SJCRH30 (cell line): ENCODE measurements around the gene TERB1. TPM values are rescaled to one million over a fixed set of nuclear protein-coding genes. Genes with fewer than 3 reads are reported as not detected.
A peak's percentile ranks its signal among the peaks of the same experiment; 100 is the strongest.

Experiments used
- DNase-seq, 2 experiments: peaks; one replicate each; pipeline ENCODE4 v3.0.0-alpha.2; 2015 to 2020
- H3K27ac ChIP-seq: fragments of 250-450 bp; sonication (Bioruptor Pico); 2 replicates; pipeline ENCODE4 v1.5.1; 2020; ENCODE audit warnings: mild to moderate bottlenecking, moderate library complexity
- H3K27me3 ChIP-seq: fragments of 250-450 bp; sonication (Bioruptor Pico); 2 replicates; pipeline ENCODE4 v1.5.1; 2020; ENCODE audit warnings: mild to moderate bottlenecking, moderate library complexity
- H3K36me3 ChIP-seq: fragments of 250-450 bp; sonication (Bioruptor Pico); 2 replicates; pipeline ENCODE4 v1.5.1; 2020; ENCODE audit warnings: mild to moderate bottlenecking, moderate library complexity
- H3K4me1 ChIP-seq: fragments of 250-450 bp; sonication (Bioruptor Pico); 2 replicates; pipeline ENCODE4 v1.5.1; 2020; ENCODE audit warnings: mild to moderate bottlenecking, moderate library complexity
- H3K4me3 ChIP-seq: fragments of 250-450 bp; sonication (Bioruptor Pico); 2 replicates; pipeline ENCODE4 v1.5.1; 2020; ENCODE audit warnings: mild to moderate bottlenecking, moderate library complexity
- H3K9me3 ChIP-seq: fragments of 250-450 bp; sonication (Bioruptor Pico); replicated peaks from 2 replicates; pipeline ENCODE4 v1.5.1; 2020; ENCODE audit warnings: mild to moderate bottlenecking, moderate library complexity
- total RNA-seq: library from RNA; depleted of rRNA; stranded (reverse); fragments of >200 nt; shearing (Covaris generic); gene quantifications from 2 replicates; pipeline ENCODE4 v1.2.3, GENCODE V29; 2014

The TERB1 gene
- total RNA-seq, 1 experiment from 2014 or later = not detected

GRCh38 chr16:66750279-66751052 is 50.9 kb downstream of the TERB1 start:
- Histone ChIP-seq H3K4me1 (peaks cover 11% of the 10 kb centered on the region; the same call in 1 of the 2 replicates), H3K4me3 (peak overlapping the region; percentile 99), H3K36me3 (peaks cover 48% of the 10 kb centered on the region), H3K27me3 (no peaks in the 10 kb centered on the region), H3K9me3 (no peaks in the 10 kb centered on the region), H3K27ac (peak overlapping the region; percentile 84)
- no peak for DNase-seq

DNA sequence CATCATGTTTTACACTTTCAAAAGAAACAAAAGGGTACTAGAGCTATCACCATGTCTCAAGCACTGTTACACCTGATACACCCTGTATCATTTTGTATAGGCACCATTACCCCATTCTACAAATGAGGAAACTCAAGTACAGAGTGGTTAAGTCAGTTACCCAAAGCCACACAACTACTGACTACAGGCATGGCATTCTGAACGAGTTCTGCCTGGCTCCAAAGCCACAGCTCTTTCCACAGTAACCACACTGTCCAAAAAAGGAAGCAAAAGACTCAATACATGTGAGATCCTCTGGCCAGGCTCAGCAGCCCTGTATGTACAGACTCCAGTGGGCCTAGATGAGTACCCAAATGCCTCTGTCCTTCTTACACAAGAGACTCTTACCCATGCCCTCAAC is 54.7 kb downstream of the TERB1 start:
- H3K36me3 ChIP-seq = peaks cover 83% of the 10 kb centered on the region
- H3K27ac ChIP-seq = no peak overlapping the region
- no peaks in the 10 kb centered on the region for H3K9me3 ChIP-seq
- H3K27me3 ChIP-seq = no peaks in the 10 kb centered on the region
- H3K4me1 ChIP-seq = peaks cover 13% of the 10 kb centered on the region
- no peak for DNase-seq
- no peak overlapping the region for H3K4me3 ChIP-seq

DNA sequence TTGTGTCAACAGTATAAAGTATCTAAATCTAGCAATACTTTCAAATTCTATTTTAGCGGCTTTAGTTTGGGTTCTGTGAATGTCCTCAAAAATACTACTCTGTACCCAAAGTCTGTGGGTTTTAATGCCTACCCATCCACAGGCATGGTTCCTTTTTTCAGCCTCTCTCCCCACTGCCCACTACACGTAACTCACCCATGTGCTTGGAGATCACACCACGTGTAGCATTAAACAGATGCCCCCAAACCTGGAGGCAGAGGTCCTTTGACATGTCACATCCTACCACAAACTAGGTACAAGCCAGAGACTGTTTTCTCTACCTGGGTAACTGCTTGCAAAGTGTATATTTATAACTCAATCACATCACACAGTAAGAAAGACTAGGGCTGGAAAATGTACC is 55.3 kb downstream of the TERB1 start:
- no peaks in the 10 kb centered on the region for H3K27me3 ChIP-seq
- DNase-seq = no peak
- H3K9me3 ChIP-seq = no peaks in the 10 kb centered on the region
- no peak overlapping the region for H3K27ac ChIP-seq
- H3K4me1 ChIP-seq = peaks cover 17% of the 10 kb centered on the region
- H3K4me3 ChIP-seq = no peak overlapping the region
- peaks cover 87% of the 10 kb centered on the region for H3K36me3 ChIP-seq

DNA sequence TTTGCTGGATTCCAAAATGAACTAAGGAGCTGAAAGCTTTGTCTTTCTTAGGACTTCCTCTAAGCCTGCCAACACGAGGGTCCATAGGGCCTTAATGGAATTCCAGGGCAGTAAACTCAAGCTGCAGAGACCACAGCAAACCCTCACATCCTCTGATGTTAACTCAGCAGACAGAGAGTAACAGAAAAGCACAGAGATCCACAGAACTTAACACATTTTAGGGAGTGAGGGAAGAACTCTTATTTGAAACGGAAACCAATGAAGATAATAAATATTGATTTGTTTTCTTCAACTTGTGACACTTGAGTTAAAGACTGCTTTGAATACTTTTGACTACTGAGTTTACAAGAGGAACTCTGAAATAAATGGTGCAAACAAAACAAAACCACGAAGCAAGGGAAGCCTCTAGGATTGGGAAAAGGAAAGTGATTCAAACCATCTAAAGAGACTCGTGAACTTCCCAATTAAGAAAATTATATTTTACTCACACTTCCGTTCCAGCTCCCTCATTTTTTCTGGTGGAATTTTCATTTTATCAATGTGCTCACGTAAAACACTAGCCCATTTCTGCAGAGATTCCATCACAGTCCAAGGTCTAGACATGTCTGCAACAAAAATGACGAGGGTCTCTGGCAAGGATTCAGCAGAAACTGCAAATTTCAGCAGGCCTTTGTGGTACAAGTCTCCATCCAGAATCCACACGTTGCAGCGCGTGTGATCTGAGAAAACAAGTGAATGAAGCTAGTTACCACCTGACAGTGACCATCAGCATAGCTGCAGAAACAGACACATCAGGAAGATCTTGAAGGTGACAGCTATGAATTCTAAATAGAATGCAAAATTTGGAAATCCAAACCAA is 59.2 kb downstream of the TERB1 start:
- Histone ChIP-seq H3K4me1 (peaks cover 22% of the 10 kb centered on the region), H3K27ac (peak overlapping the region; percentile 11; the same call in 1 of the 2 replicates), H3K36me3 (peaks cover 86% of the 10 kb centered on the region), H3K4me3 (no peak overlapping the region), H3K27me3 (no peaks in the 10 kb centered on the region), H3K9me3 (no peaks in the 10 kb centered on the region)
- DNase-seq = peak in 1 of 2 experiments; percentile 44

- no peaks in the 10 kb centered on the region for H3K27me3 ChIP-seq
- H3K4me1 ChIP-seq = peaks cover 22% of the 10 kb centered on the region
- no peak overlapping the region for H3K4me3 ChIP-seq
- H3K27ac ChIP-seq = peak overlapping the region; percentile 11
- peak; percentile 86 to 88 for DNase-seq
- H3K36me3 ChIP-seq = peaks cover 86% of the 10 kb centered on the region
- no peaks in the 10 kb centered on the region for H3K9me3 ChIP-seq
Measured at GRCh38 chr16:66741169-66741900, 60.0 kb downstream of the TERB1 start.

DNA sequence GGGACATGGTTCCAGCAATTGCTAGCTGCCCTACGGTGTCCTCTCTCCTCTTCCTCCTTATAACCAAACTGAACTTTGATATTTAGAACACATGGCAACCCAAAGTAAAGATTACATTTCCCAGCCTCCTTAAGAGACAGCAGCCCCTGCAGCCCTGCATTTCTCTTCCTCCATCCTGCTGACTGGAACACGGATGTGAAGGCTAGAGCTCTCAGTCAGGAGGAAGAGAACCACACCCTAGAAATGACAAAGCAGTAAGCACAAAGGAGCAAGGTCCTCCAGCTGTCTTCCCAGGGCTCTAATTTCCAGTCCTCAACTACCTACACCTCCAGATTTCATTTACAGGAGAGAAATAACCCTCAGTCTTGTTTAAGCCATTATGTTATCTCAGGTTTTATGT is 60.9 kb downstream of the TERB1 start:
- Histone ChIP-seq H3K4me3 (no peak overlapping the region), H3K9me3 (no peaks in the 10 kb centered on the region), H3K4me1 (peaks cover 22% of the 10 kb centered on the region), H3K36me3 (peaks cover 86% of the 10 kb centered on the region), H3K27ac (no peak overlapping the region; the same call in 1 of the 2 replicates), H3K27me3 (no peaks in the 10 kb centered on the region)
- DNase-seq = no peak

- DNase-seq = peak; percentile 47 to 85
- H3K36me3 ChIP-seq = peaks cover 86% of the 10 kb centered on the region
- H3K27me3 ChIP-seq = no peaks in the 10 kb centered on the region
- no peak overlapping the region for H3K4me3 ChIP-seq
- H3K9me3 ChIP-seq = no peaks in the 10 kb centered on the region
- H3K27ac ChIP-seq = no peak overlapping the region
- H3K4me1 ChIP-seq = peaks cover 22% of the 10 kb centered on the region
Measured at GRCh38 chr16:66740010-66740409, 61.4 kb downstream of the TERB1 start.

- no peak overlapping the region for H3K4me3 ChIP-seq
- peaks cover 11% of the 10 kb centered on the region for H3K4me1 ChIP-seq
- no peaks in the 10 kb centered on the region for H3K9me3 ChIP-seq
- no peak overlapping the region for H3K27ac ChIP-seq
- H3K36me3 ChIP-seq = peaks cover 88% of the 10 kb centered on the region
- no peak for DNase-seq
- H3K27me3 ChIP-seq = no peaks in the 10 kb centered on the region
Measured at GRCh38 chr16:66735891-66736290, 65.5 kb downstream of the TERB1 start.

GRCh38 chr16:66731101-66731500 is 70.3 kb downstream of the TERB1 start:
- H3K27ac ChIP-seq = no peak overlapping the region
- DNase-seq = no peak
- H3K27me3 ChIP-seq = no peaks in the 10 kb centered on the region
- peaks cover 84% of the 10 kb centered on the region for H3K36me3 ChIP-seq
- no peak overlapping the region for H3K4me3 ChIP-seq
- H3K9me3 ChIP-seq = no peaks in the 10 kb centered on the region
- H3K4me1 ChIP-seq = no peaks in the 10 kb centered on the region

DNA sequence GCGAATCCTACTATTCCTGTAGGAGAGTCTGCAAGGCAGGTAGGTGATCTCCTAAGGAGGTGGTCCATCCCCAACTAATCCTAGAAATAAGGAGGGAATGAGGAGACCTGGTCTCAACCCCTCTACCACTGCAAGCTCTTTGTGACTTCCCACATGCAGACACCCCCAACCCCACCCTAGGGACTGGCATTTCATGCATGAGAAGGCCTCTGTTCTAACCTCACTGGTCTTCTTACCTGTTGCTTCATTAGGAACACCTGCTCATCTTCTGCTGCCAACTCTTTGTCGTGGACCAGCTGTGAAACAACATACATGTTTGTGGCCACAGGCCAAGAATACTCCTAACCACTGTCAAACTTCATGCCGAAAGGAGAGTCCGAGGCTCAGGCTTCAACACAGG is 72.6 kb downstream of the TERB1 start:
- H3K4me3 ChIP-seq = no peak overlapping the region
- no peak overlapping the region for H3K27ac ChIP-seq
- peaks cover 86% of the 10 kb centered on the region for H3K36me3 ChIP-seq

DNA sequence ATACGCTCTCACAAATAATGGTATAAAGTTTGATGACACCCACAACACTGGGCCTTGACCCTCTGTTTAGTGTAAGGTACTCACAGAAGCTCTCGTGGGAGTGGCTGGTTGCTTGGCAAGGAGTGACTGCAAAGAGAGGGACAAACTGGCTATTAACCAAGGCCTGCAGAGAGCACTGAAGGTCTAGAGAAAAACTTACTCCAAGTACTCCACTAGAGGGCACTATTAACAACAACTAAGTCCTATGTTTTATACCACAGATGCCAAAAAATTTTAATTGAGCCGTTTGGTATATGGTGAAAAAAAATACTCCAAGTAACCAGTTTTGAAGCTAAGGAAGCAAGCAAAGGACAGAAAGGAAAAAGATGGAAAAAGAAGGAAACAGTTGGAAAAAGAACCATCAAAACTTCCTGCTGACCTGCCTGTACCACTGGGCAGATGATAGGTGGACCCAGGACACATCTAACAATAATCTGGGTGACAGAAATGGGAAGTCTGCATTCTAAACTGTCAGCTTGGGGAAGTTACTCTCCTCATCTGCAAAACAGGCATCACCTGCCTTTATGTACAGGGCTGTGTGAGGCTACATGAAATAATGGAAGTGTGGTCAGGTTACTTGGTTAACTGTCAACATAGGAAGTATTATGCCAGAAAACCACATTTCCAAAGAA is 73.1 kb downstream of the TERB1 start:
- no peak overlapping the region for H3K27ac ChIP-seq
- no peak overlapping the region for H3K4me3 ChIP-seq
- no peaks in the 10 kb centered on the region for H3K4me1 ChIP-seq
- peaks cover 86% of the 10 kb centered on the region for H3K36me3 ChIP-seq
- peak in 1 of 2 experiments; percentile 74 for DNase-seq
- no peaks in the 10 kb centered on the region for H3K9me3 ChIP-seq
- no peaks in the 10 kb centered on the region for H3K27me3 ChIP-seq

More for the DNA sequence above, 72.6 kb downstream of the TERB1 start:
- no peaks in the 10 kb centered on the region for H3K4me1 ChIP-seq
- H3K9me3 ChIP-seq = no peaks in the 10 kb centered on the region
- no peak for DNase-seq
- no peaks in the 10 kb centered on the region for H3K27me3 ChIP-seq

GRCh38 chr16:66720766-66721165 is 80.6 kb downstream of the TERB1 start:
- H3K9me3 ChIP-seq = no peaks in the 10 kb centered on the region
- H3K27ac ChIP-seq = no peak overlapping the region
- peaks cover 62% of the 10 kb centered on the region for H3K36me3 ChIP-seq
- no peaks in the 10 kb centered on the region; the same call in 1 of the 2 replicates for H3K4me1 ChIP-seq
- DNase-seq = no peak
- no peak overlapping the region for H3K4me3 ChIP-seq
- no peaks in the 10 kb centered on the region for H3K27me3 ChIP-seq

GRCh38 chr16:66719246-66719645 is 82.1 kb downstream of the TERB1 start:
- H3K27me3 ChIP-seq = no peaks in the 10 kb centered on the region
- H3K9me3 ChIP-seq = no peaks in the 10 kb centered on the region
- peaks cover 12% of the 10 kb centered on the region for H3K4me1 ChIP-seq

GRCh38 chr16:66717776-66718175 is 83.6 kb downstream of the TERB1 start:
- no peak overlapping the region for H3K27ac ChIP-seq
- no peaks in the 10 kb centered on the region for H3K27me3 ChIP-seq
- no peak overlapping the region for H3K4me3 ChIP-seq

More at GRCh38 chr16:66719246-66719645, 82.1 kb downstream of the TERB1 start:
- H3K36me3 ChIP-seq = peaks cover 46% of the 10 kb centered on the region
- no peak overlapping the region for H3K4me3 ChIP-seq
- DNase-seq = no peak
- no peak overlapping the region for H3K27ac ChIP-seq

More at GRCh38 chr16:66717776-66718175, 83.6 kb downstream of the TERB1 start:
- no peak for DNase-seq
- H3K9me3 ChIP-seq = no peaks in the 10 kb centered on the region
- H3K36me3 ChIP-seq = peaks cover 32% of the 10 kb centered on the region
- H3K4me1 ChIP-seq = peaks cover 13% of the 10 kb centered on the region
